Fibroblast of skin of right quadriceps (primary cell): ENCODE measurements around the gene OPCML.

Experiments
- DNase-seq: peaks from one replicate; pipeline ENCODE4 v3.0.0-alpha.2; 2013

The OPCML gene

GRCh38 chr11:133501643-133502539 lies 30.4 kb downstream of the OPCML start:
- no peak for DNase-seq

- no peak for DNase-seq
Measured at GRCh38 chr11:133500936-133501335, 31.4 kb downstream of the OPCML start.

GRCh38 chr11:133500435-133500834 lies 31.9 kb downstream of the OPCML start:
- no peak for DNase-seq

GRCh38 chr11:133498969-133499368 lies 33.3 kb downstream of the OPCML start:
- DNase-seq, result no peak

GRCh38 chr11:133497477-133498140 lies 34.7 kb downstream of the OPCML start:
- DNase-seq, result no peak

GRCh38 chr11:133492895-133493294 lies 39.4 kb downstream of the OPCML start:
- DNase-seq, result no peak

GRCh38 chr11:133491680-133492383 lies 40.5 kb downstream of the OPCML start:
- DNase-seq, result no peak

GRCh38 chr11:133480722-133481121 lies 51.6 kb downstream of the OPCML start:
- DNase-seq, result no peak

GRCh38 chr11:133479209-133479608 lies 53.1 kb downstream of the OPCML start:
- no peak for DNase-seq

- no peak for DNase-seq
Measured at GRCh38 chr11:133477251-133477625, 55.1 kb downstream of the OPCML start.

GRCh38 chr11:133476570-133477250 lies 55.6 kb downstream of the OPCML start:
- DNase-seq, result no peak

GRCh38 chr11:133474461-133474860 lies 57.8 kb downstream of the OPCML start:
- DNase-seq, result no peak

GRCh38 chr11:133467686-133468085 lies 64.6 kb downstream of the OPCML start:
- DNase-seq, result no peak

- DNase-seq, result no peak
Measured at GRCh38 chr11:133443206-133443747, 89.0 kb downstream of the OPCML start.

- DNase-seq, result no peak
Measured at GRCh38 chr11:133441964-133442660, 90.2 kb downstream of the OPCML start.

GRCh38 chr11:133425992-133426391 lies 106.3 kb downstream of the OPCML start:
- no peak for DNase-seq

GRCh38 chr11:133425245-133425644 lies 107.1 kb downstream of the OPCML start:
- DNase-seq, result no peak

GRCh38 chr11:133418218-133418617 lies 114.1 kb downstream of the OPCML start:
- DNase-seq, result no peak

- no peak for DNase-seq
Measured at GRCh38 chr11:133414506-133414905, 117.8 kb downstream of the OPCML start.

GRCh38 chr11:133413703-133414102 lies 118.6 kb downstream of the OPCML start:
- no peak for DNase-seq

- no peak for DNase-seq
Measured at GRCh38 chr11:133409799-133410198, 122.5 kb downstream of the OPCML start.

- DNase-seq, result no peak
Measured at GRCh38 chr11:133408936-133409335, 123.4 kb downstream of the OPCML start.
